OCI-LY7 (cell line): ENCODE data around the gene PATE4. TPM values are rescaled to one million over a fixed set of nuclear protein-coding genes. Genes with fewer than 3 reads are reported as not detected.

Source experiments
- BruUV-seq: library from RNA; stranded (reverse); fragments of 400-500 nt; replicated peaks from 2 replicates; lab custom pipeline; 2021; lab: Mats Ljungman, UMichigan
- CTCF ChIA-PET: fragments of 300-600 bp; sonication (Branson Sonifier 250); formaldehyde crosslinking; loops from one replicate; lab custom pipeline; 2022; ENCODE audit warnings: antibody characterized with exemption; ENCODE audit not compliant: unreplicated experiment; lab: Charles Lee
- POLR2A ChIA-PET: fragments of 300-600 bp; sonication (Branson Sonifier 250); formaldehyde crosslinking; loops from one replicate; lab custom pipeline; 2022; ENCODE audit warnings: antibody characterized with exemption; lab: Charles Lee
- DNase-seq: peaks from one replicate; pipeline ENCODE4 v3.0.0-alpha.2; 2015; ENCODE audit warnings: low spot score
- H2AFZ ChIP-seq: fragments of 200-600 bp; sonication (generic), shearing (Covaris generic); 2 replicates; pipeline ENCODE4 v1.6.1; 2014; ENCODE audit warnings: mild to moderate bottlenecking, antibody characterized with exemption, low read length, moderate library complexity
- H3K27ac ChIP-seq: fragments of 200-600 bp; sonication (generic); 2 replicates; pipeline ENCODE4 v1.5.1; 2014; ENCODE audit warnings: mixed run types, low read depth, mild to moderate bottlenecking, moderate library complexity, low read length, inconsistent platforms; ENCODE audit not compliant: poor library complexity, severe bottlenecking
- H3K36me3 ChIP-seq: fragments of 200-600 bp; sonication (generic); 2 replicates; pipeline ENCODE4 v1.6.1; 2014; ENCODE audit warnings: mild to moderate bottlenecking, antibody characterized with exemption, low read length, moderate library complexity, mixed read lengths; ENCODE audit not compliant: insufficient read depth
- H3K4me1 ChIP-seq: fragments of 200-600 bp; sonication (generic); 2 replicates; pipeline ENCODE4 v1.5.1; 2014; ENCODE audit warnings: mild to moderate bottlenecking, low read length; ENCODE audit not compliant: insufficient read depth, poor library complexity, severe bottlenecking
- H3K4me2 ChIP-seq: fragments of 200-600 bp; sonication (generic); 2 replicates; pipeline ENCODE4 v1.6.1; 2014; ENCODE audit warnings: mild to moderate bottlenecking, low read length
- H3K4me3 ChIP-seq: fragments of 200-600 bp; sonication (generic); 2 replicates; pipeline ENCODE4 v1.5.1; 2014; ENCODE audit warnings: mild to moderate bottlenecking, low read depth, low read length; ENCODE audit not compliant: poor library complexity, severe bottlenecking
- H3K79me2 ChIP-seq: fragments of 200-600 bp; sonication (generic); 2 replicates; pipeline ENCODE4 v1.6.1; 2016; ENCODE audit warnings: low read depth, mild to moderate bottlenecking, low read length, moderate library complexity, mixed read lengths; ENCODE audit not compliant: insufficient read depth
- H3K9me2 ChIP-seq: fragments of 200-600 bp; sonication (generic); 2 replicates; pipeline ENCODE4 v1.6.1; 2016; ENCODE audit warnings: mild to moderate bottlenecking, low read length, mixed read lengths; ENCODE audit not compliant: insufficient read depth
- H3K9me3 ChIP-seq: fragments of 200-600 bp; sonication (generic); 2 replicates; pipeline ENCODE4 v1.6.1; 2014; ENCODE audit warnings: mild to moderate bottlenecking, mixed run types, low read length, mixed read lengths
- H4K20me1 ChIP-seq: fragments of 200-600 bp; sonication (generic); 2 replicates; pipeline ENCODE4 v1.6.1; 2014; ENCODE audit warnings: mild to moderate bottlenecking, antibody characterized with exemption, low read length, moderate library complexity, mixed read lengths; ENCODE audit not compliant: insufficient read depth
- CTCF ChIP-seq: fragments of 200-600 bp; sonication (generic); conservative IDR thresholded peaks from 2 replicates; pipeline ENCODE4 v1.5.1; 2014; ENCODE audit warnings: mild to moderate bottlenecking, antibody characterized with exemption, low read length, moderate library complexity, mixed read lengths
- EZH2phosphoT487 ChIP-seq: fragments of 200-600 bp; sonication (generic); IDR thresholded peaks from 2 replicates; pipeline ENCODE4 v1.6.1; 2018; ENCODE audit warnings: low read depth, borderline replicate concordance, mild to moderate bottlenecking, mixed run types, antibody characterized with exemption, low read length, moderate library complexity, mixed read lengths
- intact Hi-C: fragments of 100-400 bp; cut with micrococcal nuclease; formaldehyde crosslinking; loops from one replicate; pipeline ENCODE4 v1.10.0; 2022; ENCODE audit not compliant: unreplicated experiment
- total RNA-seq, 2 experiments: library from RNA; depleted of rRNA in 1 of 2; stranded (reverse); fragments of >200 nt in 1 of 2; shearing (Covaris generic) in 1 of 2; gene quantifications; 2 replicates each; pipeline ENCODE4 v1.2.3, GENCODE V29; 2014 to 2022

The PATE4 gene
- total RNA-seq, 2 experiments from 2014 or later, result not detected

GRCh38 chr11:125869521-125869920 is 36.4 kb downstream of the PATE4 start:
- Histone ChIP-seq H3K27ac (no peak overlapping the region), H3K4me3 (no peak overlapping the region), H3K9me2 (no peaks in the 10 kb centered on the region), H3K4me1 (peaks cover 3% of the 10 kb centered on the region), H3K4me2 (no peak overlapping the region), H4K20me1 (no peaks in the 10 kb centered on the region), H3K9me3 (peaks cover 21% of the 10 kb centered on the region), H2AFZ (no peak overlapping the region), H3K36me3 (peaks cover 24% of the 10 kb centered on the region), H3K79me2 (peaks cover 6% of the 10 kb centered on the region; the same call in 1 of the 2 replicates)
- POLR2A ChIA-PET, result no interaction called here
- CTCF ChIA-PET, result no interaction called here
- intact Hi-C loops, result no loop called here
- no peak for TF ChIP-seq EZH2phosphoT487
- TF ChIP-seq CTCF, result no peak
- TSS peak; percentile 4 for BruUV-seq
- no peak for DNase-seq

- no peak overlapping the region for H3K27ac ChIP-seq
- peak; percentile 20 for DNase-seq
- TF ChIP-seq EZH2phosphoT487 (no peak), CTCF (peak; percentile 60)
- H3K4me1 ChIP-seq, result peaks cover 3% of the 10 kb centered on the region
- POLR2A ChIA-PET, result no interaction called here
- H3K9me2 ChIP-seq, result no peaks in the 10 kb centered on the region
- CTCF ChIA-PET, result no interaction called here
- intact Hi-C loops, result loop anchor here (5.0 kb wide), 1 partner anchor 304 kb away; the partner anchor contains the start of gene EI24
- H3K4me2 ChIP-seq, result no peak overlapping the region
- BruUV-seq, result no TSS peak
- H3K79me2 ChIP-seq, result peaks cover 13% of the 10 kb centered on the region; the same call in 1 of the 2 replicates
- H3K9me3 ChIP-seq, result peaks cover 17% of the 10 kb centered on the region
- no peaks in the 10 kb centered on the region for H4K20me1 ChIP-seq
- peaks cover 24% of the 10 kb centered on the region for H3K36me3 ChIP-seq
- no peak overlapping the region for H3K4me3 ChIP-seq
- H2AFZ ChIP-seq, result no peak overlapping the region
Measured at GRCh38 chr11:125871391-125872137, 38.4 kb downstream of the PATE4 start.

GRCh38 chr11:125872138-125872491 is 39.0 kb downstream of the PATE4 start:
- Histone ChIP-seq H3K36me3 (peaks cover 24% of the 10 kb centered on the region), H3K9me2 (no peaks in the 10 kb centered on the region), H3K4me1 (peaks cover 3% of the 10 kb centered on the region), H3K4me2 (no peak overlapping the region), H4K20me1 (no peaks in the 10 kb centered on the region), H3K27ac (no peak overlapping the region), H3K79me2 (peaks cover 13% of the 10 kb centered on the region; the same call in 1 of the 2 replicates), H3K4me3 (no peak overlapping the region), H3K9me3 (peaks cover 17% of the 10 kb centered on the region), H2AFZ (no peak overlapping the region)
- ChIA-PET CTCF (no interaction called here), POLR2A (no interaction called here)
- no TSS peak for BruUV-seq
- intact Hi-C loops, result loop anchor here (5.0 kb wide), 1 partner anchor 305 kb away; the partner anchor contains the start of gene EI24
- no peak for TF ChIP-seq EZH2phosphoT487
- no peak for TF ChIP-seq CTCF
- DNase-seq, result peak; percentile 23
